GM12872 (cell line): Measurements from ENCODE around the gene ATP8A2.

Experiments
- CTCF ChIP-seq: IDR thresholded peaks from 3 replicates; pipeline ENCODE4 v1.5.1; 2011; ENCODE audit warnings: low read depth, mild to moderate bottlenecking, low read length, moderate library complexity; ENCODE audit not compliant: insufficient read depth

ATP8A2 gene

GRCh38 chr13:25879466-25879865, 507.7 kb downstream of the ATP8A2 start:
- TF ChIP-seq CTCF: no peak

DNA sequence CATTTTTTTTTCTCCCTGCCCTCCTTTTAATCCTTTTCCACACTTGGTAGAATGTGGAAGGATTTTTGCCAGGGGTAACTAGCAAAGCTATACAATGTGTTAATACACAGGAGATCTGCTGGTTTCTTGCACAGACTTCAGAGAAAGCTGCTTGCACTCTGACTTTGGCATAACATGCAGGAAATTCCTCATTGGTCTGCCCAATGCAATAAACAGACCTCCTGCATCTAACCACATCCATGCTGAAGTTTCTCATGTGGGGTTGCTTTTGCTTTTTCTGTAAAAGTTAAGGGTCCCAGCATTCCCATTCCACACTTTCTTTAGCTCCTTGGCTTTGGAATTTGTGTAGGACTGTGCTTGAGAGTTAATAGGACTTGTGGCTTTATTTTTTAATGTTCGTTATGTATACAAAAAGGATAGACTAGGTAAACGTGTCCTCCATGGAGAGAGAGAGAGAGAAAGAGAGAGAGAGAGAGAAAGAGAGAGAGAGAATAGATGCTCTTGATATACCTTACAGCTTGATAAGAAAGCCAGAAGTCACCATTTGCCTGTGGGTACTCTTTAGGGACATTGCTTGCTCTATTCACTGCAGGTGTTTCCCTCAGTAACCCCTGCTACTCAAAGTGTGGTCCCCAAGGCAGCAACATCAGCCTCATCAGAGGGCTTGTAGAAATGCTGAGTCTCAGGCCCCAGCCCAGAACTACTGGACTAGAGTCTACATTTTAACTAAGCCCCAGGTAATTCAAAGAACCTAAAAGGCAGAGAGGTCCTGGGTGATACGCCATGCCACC, 509.6 kb downstream of the ATP8A2 start:
- TF ChIP-seq CTCF: no peak

DNA sequence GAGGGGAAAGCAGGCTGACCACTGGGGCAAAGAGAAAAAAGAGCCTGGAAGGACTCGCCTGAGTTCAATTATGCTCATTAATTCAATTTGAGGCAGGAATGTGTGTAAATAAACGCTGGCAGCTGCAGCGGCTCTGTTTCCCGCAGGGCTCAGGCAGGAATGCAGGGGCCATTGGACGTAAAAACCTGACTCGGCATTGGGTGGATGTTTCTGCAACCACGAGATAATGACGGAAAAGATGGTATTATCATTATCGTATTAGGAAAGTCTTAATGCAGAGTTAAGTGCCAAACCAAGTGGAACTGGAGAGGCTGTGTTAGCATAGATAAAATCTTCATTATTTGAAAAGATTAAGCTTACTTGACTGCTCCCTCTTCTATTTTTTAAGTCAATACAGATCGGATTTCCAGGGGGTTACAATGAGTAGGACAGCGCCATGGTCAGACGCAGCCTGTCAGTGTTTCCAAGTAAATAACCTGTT, 510.2 kb downstream of the ATP8A2 start:
- TF ChIP-seq CTCF: no peak

- TF ChIP-seq CTCF: no peak
Measured at GRCh38 chr13:25882466-25883357, 510.9 kb downstream of the ATP8A2 start.

GRCh38 chr13:25885418-25885817, 513.6 kb downstream of the ATP8A2 start:
- no peak for TF ChIP-seq CTCF

DNA sequence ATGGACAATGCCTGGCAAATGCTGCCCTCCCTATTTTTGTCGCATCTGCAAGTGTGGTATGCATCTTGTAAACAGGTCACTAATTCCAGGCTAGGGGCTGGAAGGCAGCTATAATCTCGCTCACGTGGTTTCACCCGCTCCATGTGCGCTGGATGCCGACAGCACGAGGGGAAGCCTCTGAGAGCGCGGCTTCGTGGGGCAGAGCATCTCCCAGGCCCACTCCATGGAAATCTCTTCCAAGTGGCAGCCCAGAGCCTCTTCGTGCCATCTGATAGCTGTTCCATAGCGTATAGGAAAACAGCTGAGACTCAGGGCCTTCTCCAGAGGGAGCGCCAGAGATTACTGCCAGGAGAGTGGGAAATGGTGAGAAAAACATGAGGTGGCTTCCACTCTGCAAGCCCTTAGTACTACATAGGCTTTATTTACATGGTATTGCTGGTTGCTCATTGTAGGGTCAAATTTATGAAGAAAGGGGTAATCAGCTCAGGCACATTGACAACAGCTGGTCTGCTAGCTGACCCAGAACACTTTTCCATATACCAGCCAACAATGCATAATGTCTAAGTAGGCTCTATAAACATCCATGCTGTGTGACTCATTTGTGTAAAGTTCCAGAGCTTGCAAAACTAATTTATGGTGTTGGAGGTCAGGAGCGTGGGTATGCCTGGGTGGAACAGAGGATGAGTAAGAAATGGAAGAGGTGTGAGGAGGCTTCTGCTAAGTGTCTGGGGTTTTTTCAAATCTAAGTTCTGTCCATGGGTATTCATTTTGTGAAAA, 514.9 kb downstream of the ATP8A2 start:
- no peak for TF ChIP-seq CTCF
